RWPE1 (cell line): ENCODE measurements around the gene TTLL6.

ENCODE experiments used
- CTCF ChIA-PET: fragments of 350-600 bp; sonication (Branson Sonifier 250); formaldehyde crosslinking; extraction: SDS; loops from one replicate; lab custom pipeline; 2021; lab: Yijun Ruan, JAX
- POLR2A ChIA-PET: fragments of 400-600 bp; formaldehyde crosslinking; extraction: SDS; loops from one replicate; lab custom pipeline; 2020; ENCODE audit warnings: antibody characterized with exemption; ENCODE audit not compliant: low non-redundant PET; lab: Yijun Ruan, JAX
- DNase-seq: peaks from one replicate; pipeline ENCODE4 v3.0.0; 2012; ENCODE audit warnings: low spot score
- H3K27ac ChIP-seq: fragments of 450-650 bp; 2 replicates; pipeline ENCODE4 v1.5.1; 2017
- CTCF ChIP-seq: fragments of 450-650 bp; conservative IDR thresholded peaks from 2 replicates; pipeline ENCODE4 v1.5.1; 2017; ENCODE audit warnings: low read depth, mild to moderate bottlenecking

TTLL6 gene

GRCh38 chr17:48769009-48769675 lies 47.9 kb downstream of the TTLL6 start:
- ChIA-PET POLR2A (no interaction called here), CTCF (interaction anchor here (1.4 kb wide), 1 partner anchor 35 kb away, joined by 4 read pairs; no protein-coding TSS in a partner anchor)
- no peak for TF ChIP-seq CTCF
- no peak overlapping the region for H3K27ac ChIP-seq
- no peak for DNase-seq

- ChIA-PET POLR2A (no interaction called here), CTCF (interaction anchor here (0.6 kb wide), 1 partner anchor 117 kb away, joined by 5 read pairs; no protein-coding TSS in a partner anchor)
- no peak for TF ChIP-seq CTCF
- DNase-seq = no peak
- H3K27ac ChIP-seq = no peak overlapping the region
Observed at GRCh38 chr17:48767263-48767774, 49.7 kb downstream of the TTLL6 start.

GRCh38 chr17:48761114-48761513 lies 55.9 kb downstream of the TTLL6 start:
- ChIA-PET CTCF (no interaction called here), POLR2A (no interaction called here)
- DNase-seq = no peak
- H3K27ac ChIP-seq = no peak overlapping the region
- TF ChIP-seq CTCF = no peak

GRCh38 chr17:48760411-48760810 lies 56.6 kb downstream of the TTLL6 start:
- TF ChIP-seq CTCF = no peak
- no peak overlapping the region for H3K27ac ChIP-seq
- ChIA-PET CTCF (no interaction called here), POLR2A (no interaction called here)
- DNase-seq = no peak

- ChIA-PET POLR2A (no interaction called here), CTCF (no interaction called here)
- no peak for TF ChIP-seq CTCF
- DNase-seq = no peak
- H3K27ac ChIP-seq = no peak overlapping the region
Observed at GRCh38 chr17:48759288-48759687, 57.7 kb downstream of the TTLL6 start.

GRCh38 chr17:48757524-48757961 lies 59.5 kb downstream of the TTLL6 start:
- CTCF ChIA-PET = interaction anchor here (0.6 kb wide), 1 partner anchor 59 kb away, joined by 3 read pairs; the partner anchor contains the start of gene TTLL6
- POLR2A ChIA-PET = no interaction called here
- no peak for TF ChIP-seq CTCF
- DNase-seq = no peak
- no peak overlapping the region for H3K27ac ChIP-seq
